DMS79 treated with DMSO at 0.1 percent for 48 hours (cell line): Measurements from ENCODE around the gene AAGAB.
"Not testable (repeated sequence)": the region's sequence is repeated elsewhere in the genome, so short reads cannot be mapped to it uniquely, and the experiment has no call there.

Source experiments
- DNase-seq: peaks from one replicate; lab custom pipeline; 2025; lab: John Stamatoyannopoulos, UW

The AAGAB gene, protein sequence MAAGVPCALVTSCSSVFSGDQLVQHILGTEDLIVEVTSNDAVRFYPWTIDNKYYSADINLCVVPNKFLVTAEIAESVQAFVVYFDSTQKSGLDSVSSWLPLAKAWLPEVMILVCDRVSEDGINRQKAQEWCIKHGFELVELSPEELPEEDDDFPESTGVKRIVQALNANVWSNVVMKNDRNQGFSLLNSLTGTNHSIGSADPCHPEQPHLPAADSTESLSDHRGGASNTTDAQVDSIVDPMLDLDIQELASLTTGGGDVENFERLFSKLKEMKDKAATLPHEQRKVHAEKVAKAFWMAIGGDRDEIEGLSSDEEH

DNA sequence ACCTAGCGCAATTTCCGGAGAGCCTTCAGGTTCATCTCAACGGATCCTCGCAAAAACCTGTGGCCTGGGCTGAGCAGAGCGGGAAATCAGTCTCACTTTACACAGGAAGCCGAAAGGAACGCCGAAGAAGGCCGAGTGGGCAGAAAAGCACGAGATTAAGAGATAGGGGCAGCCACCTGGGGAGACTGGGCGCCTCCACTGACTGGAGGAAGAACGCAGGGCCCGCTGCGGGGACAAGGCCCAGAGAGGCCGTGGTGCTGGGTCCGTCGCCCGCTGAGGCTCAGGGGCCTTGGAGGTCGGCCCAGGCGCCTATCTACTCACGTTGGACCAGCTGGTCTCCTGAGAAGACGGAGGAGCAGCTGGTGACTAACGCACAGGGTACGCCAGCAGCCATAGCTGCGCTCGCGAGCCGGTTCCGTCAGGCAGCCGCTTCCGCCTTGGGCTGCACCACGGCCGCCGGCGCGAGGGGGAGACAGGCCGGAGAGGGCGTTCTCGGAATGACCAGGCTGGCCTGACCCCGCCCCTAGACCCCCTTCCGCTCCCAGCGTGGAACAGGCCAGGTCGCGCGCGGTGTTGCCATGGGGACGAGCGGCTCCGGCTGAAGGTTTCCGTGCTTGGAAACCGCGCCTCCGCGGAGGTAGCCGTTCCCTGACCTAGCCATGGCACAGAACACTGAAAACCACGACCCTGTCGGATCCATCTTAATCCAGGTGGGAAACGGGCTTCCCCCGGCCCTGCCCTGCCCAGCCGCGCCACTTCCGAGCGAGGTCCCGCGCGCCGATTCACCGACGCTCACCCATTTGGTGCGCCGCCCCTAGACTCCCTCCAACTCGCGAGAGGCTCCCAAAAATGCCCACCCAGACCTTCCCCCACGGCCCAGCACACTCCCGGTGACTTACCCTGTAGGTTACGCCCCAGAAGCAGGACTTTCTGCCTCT, at the start of gene AAGAB, which contains the start of gene IQCH:
Gene AAGAB (minus strand): TSS at position 424 of the 938 bp plus-strand sequence. CDS start 30 bp downstream, at position 394.
Gene IQCH (plus strand): TSS at position 549 of the 938 bp plus-strand sequence. CDS start 111 bp downstream, at position 660.
- peak; percentile 60 for DNase-seq

DNA sequence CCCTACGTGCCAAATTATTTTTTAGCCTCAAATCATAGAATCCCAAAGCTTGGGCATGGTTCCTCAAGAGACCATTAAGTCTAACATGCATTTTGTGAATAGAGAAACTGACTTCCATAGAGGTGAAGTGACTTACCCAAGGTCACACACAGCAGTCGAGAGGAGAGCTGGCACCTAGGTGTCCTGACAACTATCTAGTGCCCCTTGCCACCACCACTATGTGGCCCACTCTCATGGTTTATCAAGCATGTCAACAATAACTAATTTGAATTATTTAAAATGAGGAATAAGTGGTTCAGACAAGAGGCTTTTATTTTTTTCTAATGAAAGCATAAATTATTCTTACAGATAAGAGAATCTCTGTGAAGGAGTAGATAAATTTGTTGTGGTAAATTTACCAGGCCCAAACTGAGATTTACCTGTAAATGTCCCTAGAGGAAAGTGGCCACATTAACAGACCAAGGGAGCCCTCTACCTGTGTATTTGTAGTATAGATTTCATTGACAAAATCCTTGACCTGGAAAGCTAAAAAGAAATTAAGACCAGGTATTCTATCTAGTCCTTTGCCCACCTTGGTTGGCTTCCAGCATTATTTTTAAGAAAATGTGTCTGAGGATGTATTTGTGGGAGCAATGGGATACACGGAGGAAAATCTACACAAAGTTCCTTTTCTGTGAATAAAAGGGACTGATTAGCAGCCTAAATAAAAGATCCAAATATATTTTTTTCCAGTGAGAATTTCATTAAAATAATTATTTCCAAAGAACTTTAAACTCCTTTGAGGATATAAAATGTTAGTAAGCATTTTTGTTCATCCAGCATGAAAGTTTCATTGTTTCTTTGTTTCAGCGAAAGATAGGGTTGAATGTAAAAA, 49.3 kb upstream of the AAGAB start:
- DNase-seq = peak; percentile 4

DNA sequence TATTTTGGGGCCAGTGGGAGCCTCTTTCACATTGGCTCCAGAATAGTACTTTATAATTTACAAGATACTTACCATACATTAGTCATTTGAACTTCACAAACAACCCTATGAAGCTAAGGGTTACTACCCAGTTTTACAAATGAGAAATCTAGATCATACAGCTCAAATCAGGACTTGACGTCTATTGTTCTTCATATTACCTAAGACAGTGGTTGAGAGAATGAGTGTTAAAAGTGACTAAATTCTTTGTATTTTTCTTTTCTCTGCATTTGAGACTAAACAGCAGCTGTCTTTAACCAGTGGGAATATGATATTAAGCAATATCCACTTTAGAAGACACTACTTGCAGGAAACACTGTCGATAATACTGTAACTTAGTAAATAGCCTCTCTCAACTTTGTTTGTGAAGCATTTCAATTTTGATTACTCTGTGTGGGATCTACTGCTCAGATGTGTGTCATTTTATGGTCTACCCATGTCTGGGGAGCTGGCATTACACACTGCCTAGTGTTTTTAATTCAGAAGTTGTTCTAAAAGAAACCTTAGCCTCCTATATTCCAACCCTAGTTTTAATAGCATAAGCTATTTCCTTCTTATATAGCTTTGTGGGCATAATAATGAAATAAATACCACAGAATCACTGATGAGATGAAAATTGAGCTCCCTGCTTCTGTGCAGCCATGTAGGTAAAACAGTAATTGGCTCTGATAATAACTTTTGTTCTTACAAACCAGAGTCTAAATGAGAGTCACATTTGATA, 46.0 kb upstream of the AAGAB start:
- no peak for DNase-seq

DNA sequence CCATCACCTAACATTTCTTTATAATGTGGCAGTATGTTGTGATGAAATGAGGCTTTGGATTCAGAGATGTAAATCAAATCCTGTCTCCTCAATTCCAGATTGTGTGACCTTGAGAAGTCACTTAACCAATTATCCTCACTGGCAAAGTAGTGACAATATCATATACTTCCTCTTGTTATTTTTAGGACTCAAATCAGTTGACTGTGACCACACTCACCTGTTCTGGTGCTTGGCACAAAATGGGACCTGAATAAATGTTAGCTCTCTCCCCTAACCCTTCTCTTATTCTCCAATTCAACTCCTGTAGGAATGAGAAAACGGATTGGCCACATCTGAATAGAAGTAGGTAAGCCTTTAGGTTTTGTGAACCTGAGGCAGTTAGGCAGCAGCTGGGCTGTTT, 42.2 kb upstream of the AAGAB start:
- DNase-seq = no peak

DNA sequence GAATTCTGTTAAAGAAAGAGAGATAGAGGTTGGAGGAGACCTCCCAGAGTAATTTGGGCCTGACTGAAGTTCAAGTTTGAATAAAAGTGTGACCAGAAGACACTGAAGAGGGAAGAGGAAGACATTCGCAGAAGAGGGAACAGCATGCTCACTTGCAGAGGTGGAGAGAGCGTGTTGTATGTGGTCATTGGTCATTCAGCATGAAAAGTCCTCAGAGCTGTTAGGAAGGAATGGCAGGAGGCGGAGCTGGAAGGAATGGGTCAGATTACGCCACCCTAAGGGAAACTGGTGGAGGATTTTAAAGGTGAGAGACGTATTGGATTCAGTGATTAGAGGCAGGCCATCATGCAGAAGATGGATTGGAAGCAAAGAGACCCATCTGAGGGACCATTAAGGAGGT, 41.7 kb upstream of the AAGAB start:
- DNase-seq = no peak

DNA sequence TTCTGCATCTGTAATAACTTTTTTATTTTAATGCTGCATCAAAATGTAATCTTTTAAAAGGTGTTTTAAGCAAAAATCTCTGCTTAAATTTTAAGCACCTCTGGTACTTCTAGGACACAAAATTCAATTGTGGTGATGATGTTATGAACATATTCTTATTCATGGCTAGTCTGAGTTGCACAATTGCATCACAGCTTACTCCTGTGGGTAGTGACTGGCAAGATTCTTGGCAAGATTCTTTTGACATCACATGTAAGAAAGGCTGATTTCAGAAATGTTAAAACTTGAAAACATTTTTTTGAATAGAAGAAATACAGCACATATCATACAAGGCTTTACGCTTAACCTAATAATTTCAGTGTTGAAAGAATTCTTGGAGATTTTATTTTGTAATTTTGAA, 35.9 kb upstream of the AAGAB start:
- no peak for DNase-seq

DNA sequence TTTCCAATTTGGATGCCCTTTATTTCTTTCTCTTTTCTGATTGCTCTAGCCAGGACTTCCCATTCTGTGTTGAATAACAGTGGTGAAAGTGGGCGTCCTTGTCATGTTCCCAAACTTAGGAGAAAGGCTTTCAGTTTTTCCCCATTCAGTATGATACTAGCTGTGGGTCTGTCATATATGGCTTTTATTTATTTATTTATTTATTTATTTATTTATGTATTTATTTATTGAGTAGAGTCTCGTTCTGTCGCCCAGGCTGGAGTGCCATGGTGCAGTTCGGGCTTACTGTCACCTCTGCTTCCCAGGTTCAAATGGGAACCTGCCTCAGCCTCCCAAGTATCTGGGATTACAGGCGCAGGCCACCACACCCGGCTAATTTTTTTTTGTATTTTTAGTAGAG, 31.9 kb upstream of the AAGAB start:
- DNase-seq = not testable (repeated sequence)

DNA sequence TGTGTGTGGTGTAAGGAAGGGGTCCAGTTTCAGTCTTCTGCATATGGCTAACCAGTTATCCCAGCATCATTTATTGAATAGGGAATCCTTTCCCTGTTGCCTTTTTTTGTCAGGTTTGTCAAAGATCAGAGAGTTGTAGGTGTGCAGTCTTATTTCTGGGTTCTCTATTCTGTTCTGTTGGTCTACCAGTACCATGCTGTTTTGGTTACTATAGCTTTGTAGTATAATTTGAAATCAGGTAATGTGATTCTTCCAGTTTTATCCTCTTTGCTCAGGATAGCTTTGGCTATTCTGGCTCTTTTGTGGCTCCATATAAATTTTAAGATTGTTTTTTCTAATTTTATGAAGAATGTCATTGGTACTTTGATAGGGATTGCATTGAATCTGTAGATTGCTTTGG, 31.2 kb upstream of the AAGAB start:
- not testable (repeated sequence) for DNase-seq

DNA sequence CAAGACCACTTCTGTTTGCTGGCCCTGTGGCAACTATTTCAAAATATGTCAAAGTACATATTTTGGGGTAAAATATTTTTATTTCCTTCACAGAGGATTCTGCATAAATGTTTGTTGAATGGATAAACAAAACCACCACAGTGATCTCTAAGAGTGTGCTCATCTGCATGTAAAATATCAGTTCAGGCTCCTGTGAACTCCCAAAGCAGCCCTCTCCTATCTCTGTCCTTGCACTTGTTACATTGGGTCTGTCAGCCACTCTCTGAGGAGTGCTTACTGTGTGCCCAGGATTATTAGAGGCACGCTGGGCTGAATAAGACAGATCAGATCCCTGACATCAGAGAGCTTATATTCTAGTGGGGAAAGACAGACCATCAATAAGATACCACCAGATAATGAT, 27.3 kb upstream of the AAGAB start:
- DNase-seq = no peak

DNA sequence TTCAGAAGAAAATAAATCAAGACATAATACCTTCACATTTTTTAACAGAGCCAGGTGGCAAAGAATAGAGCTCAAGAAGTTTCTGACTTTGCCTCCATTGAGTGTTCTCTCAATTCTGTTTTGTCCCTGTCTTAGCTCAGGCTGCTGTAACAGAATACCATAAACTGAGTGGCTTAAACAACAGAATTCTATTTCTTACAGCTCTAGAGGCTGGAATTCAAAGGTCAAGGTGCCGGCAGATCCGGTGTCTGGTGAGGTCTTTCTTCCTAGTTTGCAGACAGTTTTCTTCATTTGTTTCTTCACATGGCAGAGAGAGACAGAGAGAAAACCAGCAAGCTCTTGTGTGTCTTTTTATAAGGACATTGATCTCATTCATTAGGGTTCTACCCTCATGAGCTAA, 25.8 kb upstream of the AAGAB start:
- no peak for DNase-seq

DNA sequence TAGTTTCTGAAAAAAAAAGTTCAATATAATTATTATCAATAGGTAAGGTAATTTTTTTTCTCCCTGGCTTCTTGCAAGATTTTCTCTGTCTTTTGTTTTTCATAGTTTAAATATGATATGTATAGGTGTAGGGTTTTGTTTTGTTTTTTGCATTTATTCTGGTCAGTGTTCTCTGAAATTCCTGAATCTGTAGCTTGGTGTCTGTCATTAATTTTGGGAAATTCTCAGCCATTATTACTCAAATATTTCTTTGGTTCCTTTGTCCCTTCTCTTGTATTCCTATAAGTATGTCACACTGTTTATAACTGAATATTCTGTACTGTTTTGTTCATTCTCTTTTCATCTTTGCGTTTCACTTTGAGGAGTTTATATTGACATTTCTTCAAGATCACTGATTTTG, 22.2 kb upstream of the AAGAB start:
- DNase-seq = no peak

DNA sequence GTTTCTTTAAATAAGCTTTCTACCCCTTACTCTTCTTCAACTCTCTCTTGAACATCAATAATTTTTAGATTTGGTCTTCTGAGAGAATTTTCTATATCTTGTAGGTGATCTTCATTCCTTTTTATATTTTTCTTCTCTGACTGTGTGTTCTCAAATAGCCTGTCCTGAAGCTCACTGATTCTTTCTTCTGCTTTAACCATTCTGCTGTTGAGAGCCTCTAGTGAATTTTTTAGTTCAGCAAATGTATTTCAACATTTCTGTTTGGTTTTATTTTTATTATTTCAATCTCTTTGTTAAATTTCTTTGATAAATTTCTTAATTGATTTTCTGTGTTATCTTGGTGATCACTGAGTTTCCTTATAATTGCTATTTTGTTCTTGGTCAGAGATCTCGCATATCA, 19.8 kb upstream of the AAGAB start:
- DNase-seq = no peak

DNA sequence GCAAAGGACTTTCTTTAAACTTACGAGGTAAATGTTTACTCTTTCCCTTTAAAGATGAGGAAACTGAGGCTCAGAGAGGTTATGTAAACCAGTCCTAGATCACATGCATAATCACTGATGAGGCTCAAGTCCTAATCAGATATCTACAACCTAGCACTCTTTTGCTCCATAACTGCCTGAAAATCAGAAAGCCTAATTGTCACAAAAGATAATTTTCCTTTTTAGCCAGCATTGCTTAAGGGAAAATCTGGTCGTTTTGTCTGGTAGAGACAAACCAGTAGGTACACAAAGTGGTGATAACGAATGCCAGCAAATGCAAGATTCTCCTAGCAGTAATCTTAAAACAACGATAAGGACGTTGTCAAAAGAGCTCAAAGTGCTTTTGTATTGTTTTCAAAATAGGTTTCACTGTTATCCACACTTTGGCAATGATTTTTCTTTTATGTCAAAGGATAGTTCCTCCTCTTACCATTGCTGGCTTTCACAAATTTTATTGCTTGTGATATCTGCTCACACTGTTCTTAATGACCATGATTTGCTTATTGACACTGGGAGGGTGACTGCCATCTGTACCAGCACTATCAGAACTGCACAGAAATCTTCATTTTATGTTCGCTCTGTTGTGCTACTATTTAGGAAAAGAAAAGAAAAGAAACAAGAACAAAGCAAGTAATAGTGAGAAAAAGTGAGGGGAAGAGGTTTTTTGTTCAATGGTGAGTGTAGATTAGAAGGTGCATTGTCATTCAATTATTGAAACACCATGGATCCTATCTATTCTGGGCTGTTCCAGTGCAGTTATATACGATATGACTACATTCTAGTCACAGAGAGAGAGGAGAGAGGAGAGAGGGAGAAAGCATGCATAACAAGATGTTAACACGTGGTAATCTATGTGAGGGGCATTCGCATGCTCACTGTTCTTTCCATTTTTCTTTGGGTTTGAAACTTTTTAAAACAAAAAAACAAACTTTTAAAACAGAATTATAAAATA, 13.8 kb upstream of the AAGAB start:
- no peak for DNase-seq

DNA sequence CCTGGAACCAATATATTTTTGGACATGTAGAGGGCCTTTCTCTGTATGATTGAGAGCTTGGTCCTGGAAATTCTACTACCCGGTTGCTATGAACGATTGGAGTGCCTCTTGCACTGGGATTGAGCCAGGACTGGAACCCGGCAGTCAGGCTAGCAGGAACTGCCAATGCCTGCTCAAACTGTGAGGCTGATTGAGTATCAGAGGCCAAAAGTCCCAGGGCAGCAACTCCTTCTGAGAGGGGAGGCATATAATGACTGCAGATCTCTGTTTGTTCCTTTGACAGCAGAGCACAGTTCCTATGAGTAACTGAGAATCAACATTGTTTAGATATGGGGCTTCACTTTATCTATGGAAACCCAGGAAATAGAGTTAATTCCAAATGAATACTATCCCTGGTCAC, 13.0 kb upstream of the AAGAB start:
- no peak for DNase-seq

DNA sequence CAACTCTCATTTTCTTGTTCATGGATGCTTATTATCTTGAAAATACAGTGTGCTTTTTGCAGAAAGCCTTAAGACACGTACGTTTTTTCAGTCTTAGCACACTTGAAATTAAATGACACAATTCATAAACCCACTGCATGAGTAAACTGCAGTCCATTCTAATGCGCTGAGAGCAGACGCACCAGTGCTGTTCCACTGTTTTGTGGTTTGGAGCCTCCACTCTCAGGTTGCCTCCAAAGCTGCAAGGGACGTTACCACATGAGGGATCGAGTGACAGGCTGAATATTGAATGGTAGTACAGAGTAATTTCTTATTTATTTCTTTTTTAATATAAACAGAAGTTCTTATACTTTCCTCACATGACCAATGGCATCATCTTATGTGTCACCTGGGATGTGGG, 12.4 kb upstream of the AAGAB start:
- DNase-seq = no peak

DNA sequence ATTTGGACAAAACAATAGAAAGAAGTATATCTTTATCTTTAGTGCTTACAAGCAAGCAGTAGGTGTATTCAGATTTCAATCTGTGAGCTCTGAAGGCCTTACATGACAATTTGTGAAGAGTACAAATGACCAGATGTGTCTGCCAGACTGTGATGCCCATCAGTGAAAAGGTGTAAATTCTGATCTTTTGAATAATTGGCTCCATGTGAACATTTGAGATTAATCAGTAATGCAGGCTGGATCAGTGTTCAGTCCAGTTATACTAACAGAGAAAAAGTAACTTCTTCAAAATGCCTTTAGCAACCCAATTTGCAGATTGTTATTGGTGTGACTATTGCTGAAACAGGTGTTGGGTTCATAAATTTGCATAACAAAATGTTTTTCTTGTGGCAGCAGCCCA, 5.3 kb upstream of the AAGAB start:
- no peak for DNase-seq

DNA sequence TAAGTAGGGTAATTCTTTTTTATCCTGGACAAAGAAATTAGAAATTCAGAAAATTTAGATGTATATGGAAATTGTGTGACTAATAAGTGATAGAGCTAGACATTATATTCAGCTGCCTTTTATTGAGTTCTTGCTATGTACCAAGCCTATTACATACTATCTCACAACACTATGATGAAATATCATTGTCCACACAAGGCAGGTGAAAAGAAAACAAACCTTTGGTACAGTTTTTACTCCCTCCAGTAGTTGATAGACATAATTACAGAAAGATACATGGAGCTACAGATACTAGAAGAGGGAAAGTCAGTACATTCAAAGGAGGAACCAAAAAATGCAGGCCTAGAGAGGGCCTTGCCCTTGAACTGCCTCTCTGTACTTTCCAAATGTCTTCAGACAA, 4.9 kb upstream of the AAGAB start:
- DNase-seq = no peak

DNA sequence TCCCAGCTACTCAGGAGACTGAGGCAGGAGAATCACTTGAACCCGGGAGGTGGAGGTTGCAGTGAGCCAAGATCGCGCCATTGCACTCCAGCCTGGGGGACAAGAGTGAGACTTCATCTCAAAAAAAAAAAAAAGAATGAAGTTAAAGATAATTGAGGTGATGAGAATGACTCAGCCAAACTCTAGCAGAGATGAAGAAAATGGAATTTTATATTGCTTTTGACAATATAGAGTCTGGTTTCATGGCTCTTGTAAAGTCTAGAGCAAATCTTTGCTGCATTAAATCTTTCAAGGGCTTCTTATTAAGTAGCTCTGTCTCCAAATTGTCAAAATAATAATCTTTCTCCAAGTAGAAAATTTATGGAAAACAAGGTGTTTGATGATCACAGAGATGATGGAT, 4.0 kb upstream of the AAGAB start:
- not testable (repeated sequence) for DNase-seq

DNA sequence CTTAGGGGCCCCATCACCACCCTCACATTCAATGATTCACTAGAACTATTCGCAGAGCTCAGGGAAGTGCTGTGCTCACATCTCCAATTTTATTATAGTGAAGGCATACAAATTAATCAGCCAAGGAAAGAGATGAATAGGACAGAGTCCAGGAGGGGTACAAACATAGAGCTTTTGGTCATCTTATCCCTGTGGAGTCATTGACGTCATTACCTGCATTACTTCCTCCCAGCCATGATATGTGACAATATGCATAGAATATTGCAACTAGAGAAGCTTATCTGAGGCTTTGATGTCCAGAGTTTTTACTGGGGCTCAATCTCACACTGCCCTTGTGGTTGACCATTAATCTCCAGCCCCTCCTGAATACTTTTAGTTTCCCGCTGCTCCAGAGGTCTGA, 1.6 kb upstream of the AAGAB start:
- DNase-seq = no peak
